Measurements from ENCODE around the gene TGFBRAP1.

- no peak for TF ChIP-seq POLR2A (IDR thresholded peaks at IDR 0.05)
- no peak for TF ChIP-seq CTCF (IDR thresholded peaks at IDR 0.05)
These were observed 14.2 kb downstream of the TGFBRAP1 start for GRCh38 chr2:105315314-105315713.
